Keratinocyte (primary cell): ENCODE data around the gene DNAJC7.

Experiments
- EZH2 ChIP-seq: IDR thresholded peaks from one replicate; pipeline ENCODE4 v1.6.1; 2012; ENCODE audit warnings: inconsistent platforms, mild to moderate bottlenecking, low read length, moderate library complexity
- TF ChIP-seq, protein P1 (sequence below), 3 experiments: IDR thresholded peaks in 1 of 3; conservative IDR thresholded peaks in 1 of 3; optimal IDR thresholded peaks in 1 of 3; 2 replicates in 2 of 3; 3 replicates in 1 of 3; pipeline versions ENCODE3 to v1.5.1; 2011; ENCODE audit warnings: low read length in 3 of 3, mild to moderate bottlenecking in 3 of 3, moderate library complexity in 2 of 3, control low read depth in 1 of 3, inconsistent platforms in 1 of 3; ENCODE audit not compliant: insufficient read depth in 2 of 3; ENCODE audit errors: extremely low read depth in 1 of 3

DNA sequence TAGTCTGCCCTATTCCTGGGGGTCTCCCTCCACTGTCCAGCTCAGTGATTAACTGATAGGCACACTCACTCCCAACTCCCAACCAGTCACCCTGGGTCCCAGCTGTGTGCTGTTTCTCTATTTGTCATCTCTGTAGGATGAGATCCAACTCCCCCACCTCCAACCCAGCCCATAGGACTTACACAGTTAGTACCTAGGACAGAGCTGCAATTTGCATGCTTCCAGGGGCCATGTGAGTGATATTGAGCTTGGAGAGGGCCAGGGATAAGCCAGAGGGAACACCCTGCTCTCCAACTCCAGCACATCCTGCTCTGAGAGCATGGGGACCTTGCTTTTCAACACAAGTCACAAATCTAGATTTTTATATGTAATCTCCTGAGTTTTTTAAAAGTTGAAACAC is 24.4 kb upstream of the DNAJC7 start:
- no peak for TF ChIP-seq EZH2
- TF ChIP-seq, protein P1, sequence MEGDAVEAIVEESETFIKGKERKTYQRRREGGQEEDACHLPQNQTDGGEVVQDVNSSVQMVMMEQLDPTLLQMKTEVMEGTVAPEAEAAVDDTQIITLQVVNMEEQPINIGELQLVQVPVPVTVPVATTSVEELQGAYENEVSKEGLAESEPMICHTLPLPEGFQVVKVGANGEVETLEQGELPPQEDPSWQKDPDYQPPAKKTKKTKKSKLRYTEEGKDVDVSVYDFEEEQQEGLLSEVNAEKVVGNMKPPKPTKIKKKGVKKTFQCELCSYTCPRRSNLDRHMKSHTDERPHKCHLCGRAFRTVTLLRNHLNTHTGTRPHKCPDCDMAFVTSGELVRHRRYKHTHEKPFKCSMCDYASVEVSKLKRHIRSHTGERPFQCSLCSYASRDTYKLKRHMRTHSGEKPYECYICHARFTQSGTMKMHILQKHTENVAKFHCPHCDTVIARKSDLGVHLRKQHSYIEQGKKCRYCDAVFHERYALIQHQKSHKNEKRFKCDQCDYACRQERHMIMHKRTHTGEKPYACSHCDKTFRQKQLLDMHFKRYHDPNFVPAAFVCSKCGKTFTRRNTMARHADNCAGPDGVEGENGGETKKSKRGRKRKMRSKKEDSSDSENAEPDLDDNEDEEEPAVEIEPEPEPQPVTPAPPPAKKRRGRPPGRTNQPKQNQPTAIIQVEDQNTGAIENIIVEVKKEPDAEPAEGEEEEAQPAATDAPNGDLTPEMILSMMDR (optimal IDR thresholded peaks at IDR 0.05 in 1 of 3, IDR thresholded peaks at IDR 0.05 in 1 of 3, conservative IDR thresholded peaks at IDR 0.05 in 1 of 3; ENCODE audit: extremely low read depth in 1 of 3, insufficient read depth in 2 of 3, low read length in 3 of 3) = no peak
